Osteoblast (primary cell): ENCODE data around the gene BAX. TPM values are rescaled to one million over a fixed set of nuclear protein-coding genes. Genes with fewer than 3 reads are reported as not detected.

ENCODE experiments used
- DNase-seq: peaks from one replicate; pipeline ENCODE4 v3.0.0; 2011; ENCODE audit warnings: low spot score, mixed read lengths; ENCODE audit not compliant: insufficient read length; ENCODE audit errors: missing footprints
- H2AFZ ChIP-seq: 2 replicates; pipeline ENCODE4 v1.6.0; 2011; ENCODE audit warnings: mild to moderate bottlenecking, low read length
- H3K27ac ChIP-seq: 2 replicates; pipeline ENCODE4 v1.5.1; 2011; ENCODE audit warnings: mild to moderate bottlenecking, low read depth, low read length, moderate library complexity
- H3K27me3 ChIP-seq: 2 replicates; pipeline ENCODE4 v1.6.0; 2012; ENCODE audit warnings: mild to moderate bottlenecking, control low read depth, inconsistent platforms, low read length, moderate library complexity; ENCODE audit not compliant: insufficient read depth
- H3K36me3 ChIP-seq: 2 replicates; pipeline ENCODE4 v1.5.1; 2011; ENCODE audit warnings: mild to moderate bottlenecking, low read length, control low read depth, moderate library complexity; ENCODE audit not compliant: insufficient read depth
- H3K4me1 ChIP-seq: 2 replicates; pipeline ENCODE4 v1.5.1; 2011; ENCODE audit warnings: mild to moderate bottlenecking, low read length, control low read depth, moderate library complexity; ENCODE audit not compliant: insufficient read depth
- H3K4me2 ChIP-seq: 2 replicates; pipeline ENCODE4 v1.6.0; 2011; ENCODE audit warnings: mild to moderate bottlenecking, low read length; ENCODE audit not compliant: insufficient read depth
- H3K4me3 ChIP-seq: fragments of 200-600 bp; sonication (generic); 3 replicates; pipeline ENCODE4 v1.5.1; 2012; ENCODE audit warnings: mild to moderate bottlenecking, low read length, inconsistent platforms; ENCODE audit not compliant: insufficient read depth
- H3K79me2 ChIP-seq: 2 replicates; pipeline ENCODE4 v1.6.0; 2012; ENCODE audit warnings: mild to moderate bottlenecking, low read length, control low read depth, inconsistent platforms; ENCODE audit not compliant: insufficient read depth
- H3K9me3 ChIP-seq: 2 replicates; pipeline ENCODE4 v1.5.1; 2011; ENCODE audit warnings: low read depth, low read length, control low read depth
- H4K20me1 ChIP-seq: 2 replicates; pipeline ENCODE4 v1.6.0; 2012; ENCODE audit warnings: mild to moderate bottlenecking, low read length, control low read depth; ENCODE audit not compliant: insufficient read depth
- CTCF ChIP-seq: IDR thresholded peaks from 2 replicates; pipeline ENCODE4 v1.5.1; 2011; ENCODE audit warnings: mild to moderate bottlenecking, low read depth, low read length, moderate library complexity; ENCODE audit errors: extremely low read depth
- total RNA-seq: library from RNA; depleted of rRNA; stranded (reverse); fragments of >200 nt; gene quantifications from 2 replicates; pipeline ENCODE4 v1.2.3, GENCODE V29; 2012

Gene BAX
- total RNA-seq, 1 donor: 78.9 TPM

- Histone ChIP-seq H3K27ac (no peak overlapping the region), H3K4me3 (no peak overlapping the region)
Observed at GRCh38 chr19:48959341-48960239, 4.9 kb downstream of the BAX start.

GRCh38 chr19:48961051-48961649 is 6.5 kb downstream of the BAX start:
- Histone ChIP-seq H3K4me1 (peaks cover 22% of the 10 kb centered on the region), H3K36me3 (peaks cover 26% of the 10 kb centered on the region), H3K9me3 (no peaks in the 10 kb centered on the region), H2AFZ (no peak overlapping the region), H3K4me3 (no peak overlapping the region), H3K4me2 (no peak overlapping the region), H3K27me3 (no peaks in the 10 kb centered on the region), H3K27ac (no peak overlapping the region), H3K79me2 (peaks cover 23% of the 10 kb centered on the region), H4K20me1 (peaks cover 8% of the 10 kb centered on the region)
- peak; percentile 61 for DNase-seq
- TF ChIP-seq CTCF: no peak

More at GRCh38 chr19:48959341-48960239, 4.9 kb downstream of the BAX start:
- no peaks in the 10 kb centered on the region for H3K27me3 ChIP-seq
- H3K4me2 ChIP-seq: no peak overlapping the region
- H4K20me1 ChIP-seq: no peaks in the 10 kb centered on the region
- peak; percentile 3 for DNase-seq
- peaks cover 28% of the 10 kb centered on the region for H3K4me1 ChIP-seq
- no peak for TF ChIP-seq CTCF
- H3K36me3 ChIP-seq: peaks cover 27% of the 10 kb centered on the region
- H3K79me2 ChIP-seq: peaks cover 29% of the 10 kb centered on the region
- H3K9me3 ChIP-seq: no peaks in the 10 kb centered on the region
- H2AFZ ChIP-seq: no peak overlapping the region

- no peak overlapping the region for H2AFZ ChIP-seq
- H3K36me3 ChIP-seq: peaks cover 27% of the 10 kb centered on the region
- no peak overlapping the region for H3K4me2 ChIP-seq
- no peaks in the 10 kb centered on the region for H3K27me3 ChIP-seq
- H4K20me1 ChIP-seq: peaks cover 13% of the 10 kb centered on the region
- peaks cover 25% of the 10 kb centered on the region for H3K79me2 ChIP-seq
- no peaks in the 10 kb centered on the region for H3K9me3 ChIP-seq
- TF ChIP-seq CTCF: no peak
- H3K4me1 ChIP-seq: peaks cover 23% of the 10 kb centered on the region
- H3K27ac ChIP-seq: no peak overlapping the region
- peak; percentile 36 for DNase-seq
- H3K4me3 ChIP-seq: no peak overlapping the region
Observed at GRCh38 chr19:48961673-48962028, 7.0 kb downstream of the BAX start.

- Histone ChIP-seq H3K36me3 (peaks cover 30% of the 10 kb centered on the region), H3K4me3 (no peak overlapping the region), H3K4me2 (no peak overlapping the region), H4K20me1 (peaks cover 18% of the 10 kb centered on the region), H3K27me3 (no peaks in the 10 kb centered on the region), H3K4me1 (peaks cover 29% of the 10 kb centered on the region), H2AFZ (no peak overlapping the region), H3K9me3 (no peaks in the 10 kb centered on the region), H3K27ac (no peak overlapping the region), H3K79me2 (peaks cover 26% of the 10 kb centered on the region)
- TF ChIP-seq CTCF: no peak
- peak; percentile 80 for DNase-seq
Observed at GRCh38 chr19:48962029-48962848, 7.6 kb downstream of the BAX start.
